ENCODE results near the gene ARHGEF19. TPM values are rescaled to one million over a fixed set of nuclear protein-coding genes. Genes with fewer than 3 reads are reported as not detected.
A peak's percentile ranks its signal among the peaks of the same experiment; 100 is the strongest.

Gene ARHGEF19
- total and polyA plus RNA-seq, 9 of the 15 experiments (the other 6 are each of a cell fraction or from before 2014, with no cell fraction given): 0.73 to 21.0 (median 5.2) TPM

DNA sequence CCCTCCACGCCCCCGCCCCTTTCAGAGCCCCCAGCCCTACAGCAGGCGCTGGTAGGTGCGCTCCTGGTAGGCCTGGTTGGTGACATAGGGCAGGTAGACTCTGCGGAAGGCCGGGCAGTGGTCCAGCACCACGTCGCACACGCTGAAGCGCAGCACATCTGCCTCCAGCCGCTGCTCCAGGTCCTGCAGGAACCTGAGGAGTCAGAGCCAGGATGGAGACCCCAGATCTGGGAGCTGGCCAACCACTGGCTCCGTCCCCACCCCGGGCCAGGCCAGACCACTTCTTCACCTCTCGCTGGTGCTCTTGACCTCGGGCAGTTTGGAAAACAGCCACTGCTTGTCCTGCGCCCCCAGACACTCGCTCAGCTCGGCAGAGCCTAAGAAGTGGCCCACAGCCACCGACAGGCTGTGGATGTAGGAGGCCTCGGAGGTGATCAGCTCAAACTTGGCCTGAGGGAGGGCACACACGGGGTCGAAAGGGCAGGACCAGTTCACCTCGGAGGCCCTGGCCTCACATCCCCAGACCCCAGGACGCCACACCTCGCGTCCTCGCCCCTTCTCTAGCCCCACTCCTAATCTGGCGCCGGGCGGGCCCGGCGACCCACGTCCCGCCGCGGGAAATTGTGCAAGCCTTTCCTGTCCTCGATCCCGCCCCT, 6.4 kb downstream of the ARHGEF19 start:
- POLR2A ChIA-PET: interaction anchor here (0.5 to 3.7 kb wide), 13 partner anchors 11 to 308 kb away, joined by 3 to 21 read pairs (median 3); partner anchors contain the start of genes CPLANE2 and FAM131C
- H3K79me2 ChIP-seq (ENCODE audit: control insufficient read depth, insufficient read depth, low read length): peaks cover 8% of the 10 kb centered on the region; the same call in 2 of the 3 replicates
- TF ChIP-seq PHF20 (IDR thresholded peaks at IDR 0.05; ENCODE audit: partially characterized antibody) (peak; percentile 10), SMAD4 (CRISPR knock-in tag; conservative IDR thresholded peaks at IDR 0.05) (peak; percentile 19; the same call in 1 of the 2 replicates), ELF2 (CRISPR knock-in tag; IDR thresholded peaks at IDR 0.05) (peak; percentile 18; the same call in 1 of the 2 replicates), MECOM (CRISPR knock-in tag; IDR thresholded peaks at IDR 0.05) (no peak), HNRNPK (IDR thresholded peaks at IDR 0.05; ENCODE audit: low read depth, low read length, poor library complexity, severe bottlenecking) (no peak), KLF6 (CRISPR knock-in tag; IDR thresholded peaks at IDR 0.05; ENCODE audit: borderline replicate concordance) (no peak), TAF7 (tag; IDR thresholded peaks at IDR 0.05) (no peak), ARID1B (IDR thresholded peaks at IDR 0.05) (0 out of 2 replicates have a peak, but pooled peaks have one; percentile 4), NFIX (CRISPR knock-in tag; IDR thresholded peaks at IDR 0.05; ENCODE audit: low read depth) (no peak), NFRKB (IDR thresholded peaks at IDR 0.05; ENCODE audit: low read depth) (no peak), XRCC4 (IDR thresholded peaks at IDR 0.05; ENCODE audit: extremely low read depth, insufficient read depth, insufficient read length) (no peak), RCOR1 (IDR thresholded peaks at IDR 0.05; ENCODE audit: borderline replicate concordance in 1 of 2, low read depth in 2 of 2, low read length in 2 of 2) (no peak), KDM5B (IDR thresholded peaks at IDR 0.05; ENCODE audit: insufficient replicate concordance, low read depth, low read length) (peak; percentile 6), HNRNPUL1 (IDR thresholded peaks at IDR 0.05; ENCODE audit: low read length) (no peak), CBX8 (IDR thresholded peaks at IDR 0.05; ENCODE audit: borderline replicate concordance, extremely low read depth, low read depth, low read length, poor library complexity, severe bottlenecking) (no peak), RBM22 (IDR thresholded peaks at IDR 0.05; ENCODE audit: low read depth, low read length, poor library complexity, severe bottlenecking) (peak; percentile 39), CBX5 (IDR thresholded peaks at IDR 0.05; ENCODE audit: borderline replicate concordance, low read depth) (no peak), NR2C1 (IDR thresholded peaks at IDR 0.05) (no peak), NR2C1 (tag; IDR thresholded peaks at IDR 0.05) (no peak), CEBPB (tag; IDR thresholded peaks at IDR 0.05) (peak; percentile 93)
- TF ChIP-seq, protein P1, sequence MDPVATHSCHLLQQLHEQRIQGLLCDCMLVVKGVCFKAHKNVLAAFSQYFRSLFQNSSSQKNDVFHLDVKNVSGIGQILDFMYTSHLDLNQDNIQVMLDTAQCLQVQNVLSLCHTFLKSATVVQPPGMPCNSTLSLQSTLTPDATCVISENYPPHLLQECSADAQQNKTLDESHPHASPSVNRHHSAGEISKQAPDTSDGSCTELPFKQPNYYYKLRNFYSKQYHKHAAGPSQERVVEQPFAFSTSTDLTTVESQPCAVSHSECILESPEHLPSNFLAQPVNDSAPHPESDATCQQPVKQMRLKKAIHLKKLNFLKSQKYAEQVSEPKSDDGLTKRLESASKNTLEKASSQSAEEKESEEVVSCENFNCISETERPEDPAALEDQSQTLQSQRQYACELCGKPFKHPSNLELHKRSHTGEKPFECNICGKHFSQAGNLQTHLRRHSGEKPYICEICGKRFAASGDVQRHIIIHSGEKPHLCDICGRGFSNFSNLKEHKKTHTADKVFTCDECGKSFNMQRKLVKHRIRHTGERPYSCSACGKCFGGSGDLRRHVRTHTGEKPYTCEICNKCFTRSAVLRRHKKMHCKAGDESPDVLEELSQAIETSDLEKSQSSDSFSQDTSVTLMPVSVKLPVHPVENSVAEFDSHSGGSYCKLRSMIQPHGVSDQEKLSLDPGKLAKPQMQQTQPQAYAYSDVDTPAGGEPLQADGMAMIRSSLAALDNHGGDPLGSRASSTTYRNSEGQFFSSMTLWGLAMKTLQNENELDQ (CRISPR knock-in tag; IDR thresholded peaks at IDR 0.05; ENCODE audit: borderline replicate concordance): no peak

More for the DNA sequence above, 6.4 kb downstream of the ARHGEF19 start:
- Histone ChIP-seq H3K9me3 (replicated peaks; ENCODE audit: control insufficient read depth, insufficient read depth, low read depth, low read length) (no peaks in the 10 kb centered on the region), H3K9ac (ENCODE audit: insufficient read depth in 1 of 2, low read depth in 2 of 2, low read length in 2 of 2) (peak overlapping the region; percentile 73 to 97), H3K27me3 (ENCODE audit: control insufficient read depth in 2 of 2, insufficient read depth in 2 of 2, low read length in 2 of 2) (no peaks in the 10 kb centered on the region), H2AFZ (ENCODE audit: low read depth, low read length) (peak overlapping the region; percentile 95), H3K27ac (ENCODE audit: extremely low read depth, low read depth, low read length) (peak overlapping the region; percentile 81), H3K4me1 (replicated peaks in 1 of 2; ENCODE audit: control insufficient read depth in 2 of 2, insufficient read depth in 2 of 2, low read length in 2 of 2) (peaks cover 26 to 53% of the 10 kb centered on the region in 2 experiments), H3K4me3 (peak overlapping the region; percentile 47), H3K4me2 (ENCODE audit: insufficient read depth, low read length) (peak overlapping the region; percentile 90), H3K36me3 (ENCODE audit: control insufficient read depth, insufficient read depth, low read length) (no peaks in the 10 kb centered on the region), H4K20me1 (replicated peaks; ENCODE audit: control insufficient read depth, insufficient read depth, low read length) (no peaks in the 10 kb centered on the region), H3K9me1 (ENCODE audit: control insufficient read depth, insufficient read depth, low read length) (no peaks in the 10 kb centered on the region)
- no peak for FAIRE-seq
- DNase-seq (ENCODE audit: extremely low read depth in 1 of 4, low spot score in 3 of 4): no peak
- CTCF ChIA-PET (ENCODE audit: low intra/inter-chr PET ratio): interaction anchor here (2.7 kb wide), 1 partner anchor 38 kb away, joined by 13 read pairs; no protein-coding TSS in a partner anchor
- intact Hi-C loops (cut with micrococcal nuclease): loop anchor here (1.0 to 2.0 kb wide), 3 partner anchors 31 to 157 kb away; partner anchors contain the start of gene CPLANE2
- TSS peak; percentile 56 for BruUV-seq (replicated peaks)
- in situ Hi-C loops (cut with MboI): no loop called here
- 20% methylated on average over 31 of the region's 38 CpGs for WGBS (ENCODE audit: insufficient coverage, low coverage, missing lambda C conversion rate)
- peak; percentile 34 for ATAC-seq

Measured in K562 (cell line).